GM12873 (cell line): ENCODE results near the gene BGN.

Source experiments
- TF ChIP-seq, protein P1 (sequence below): IDR thresholded peaks from 2 replicates; pipeline ENCODE4 v1.5.1; 2012; ENCODE audit warnings: low read depth, mild to moderate bottlenecking, moderate library complexity, low read length, control low read depth; ENCODE audit not compliant: insufficient read depth; ENCODE audit errors: missing control alignments

Gene BGN

GRCh38 chrX:153476666-153477363 is 18.0 kb upstream of the BGN start:
- TF ChIP-seq, protein P1, sequence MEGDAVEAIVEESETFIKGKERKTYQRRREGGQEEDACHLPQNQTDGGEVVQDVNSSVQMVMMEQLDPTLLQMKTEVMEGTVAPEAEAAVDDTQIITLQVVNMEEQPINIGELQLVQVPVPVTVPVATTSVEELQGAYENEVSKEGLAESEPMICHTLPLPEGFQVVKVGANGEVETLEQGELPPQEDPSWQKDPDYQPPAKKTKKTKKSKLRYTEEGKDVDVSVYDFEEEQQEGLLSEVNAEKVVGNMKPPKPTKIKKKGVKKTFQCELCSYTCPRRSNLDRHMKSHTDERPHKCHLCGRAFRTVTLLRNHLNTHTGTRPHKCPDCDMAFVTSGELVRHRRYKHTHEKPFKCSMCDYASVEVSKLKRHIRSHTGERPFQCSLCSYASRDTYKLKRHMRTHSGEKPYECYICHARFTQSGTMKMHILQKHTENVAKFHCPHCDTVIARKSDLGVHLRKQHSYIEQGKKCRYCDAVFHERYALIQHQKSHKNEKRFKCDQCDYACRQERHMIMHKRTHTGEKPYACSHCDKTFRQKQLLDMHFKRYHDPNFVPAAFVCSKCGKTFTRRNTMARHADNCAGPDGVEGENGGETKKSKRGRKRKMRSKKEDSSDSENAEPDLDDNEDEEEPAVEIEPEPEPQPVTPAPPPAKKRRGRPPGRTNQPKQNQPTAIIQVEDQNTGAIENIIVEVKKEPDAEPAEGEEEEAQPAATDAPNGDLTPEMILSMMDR = no peak

DNA sequence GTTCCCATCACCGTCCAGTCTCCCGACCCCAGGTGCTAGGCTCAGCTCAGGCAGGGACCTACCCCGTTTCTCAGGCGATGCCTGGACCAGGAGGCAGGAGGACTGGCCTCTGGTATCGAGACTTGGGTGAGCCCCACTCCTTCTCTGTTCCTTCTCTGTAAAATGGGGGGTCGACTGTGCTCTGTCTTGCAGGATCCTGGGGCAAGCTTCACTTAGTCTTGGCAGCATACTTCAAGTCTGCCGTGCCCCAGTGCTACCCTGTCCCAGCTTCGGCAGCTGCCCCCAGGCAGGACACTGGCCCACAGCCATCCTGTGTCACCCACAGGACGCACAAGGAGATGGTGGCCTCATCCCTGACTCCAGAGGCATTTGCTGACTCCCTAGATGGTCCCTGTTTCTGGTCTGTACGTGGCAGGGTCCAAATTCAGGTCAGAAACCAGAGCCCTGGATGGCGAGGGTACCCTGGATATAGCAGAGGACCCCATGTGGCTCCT is 17.4 kb upstream of the BGN start:
- TF ChIP-seq, protein P1 = no peak

DNA sequence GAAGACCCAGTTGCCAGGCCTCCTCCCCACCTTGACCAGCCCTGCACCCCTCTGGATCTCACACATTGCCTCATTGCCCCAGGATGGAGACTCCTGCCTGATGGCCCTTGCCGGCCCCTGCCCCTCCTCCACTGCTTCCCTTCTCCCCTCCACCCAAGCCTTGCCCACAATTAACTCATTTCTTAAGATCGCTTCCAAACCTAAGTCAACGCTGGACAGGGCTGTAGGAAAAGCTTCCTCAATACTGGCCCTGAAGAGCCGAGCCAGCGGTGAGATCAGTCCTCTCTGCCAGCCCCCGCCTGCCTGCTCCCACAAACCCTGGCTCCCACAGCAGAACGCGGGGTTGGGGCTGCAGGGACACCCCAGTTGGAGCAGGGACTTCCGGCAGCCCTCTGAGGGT is 16.9 kb upstream of the BGN start:
- TF ChIP-seq, protein P1 = no peak

GRCh38 chrX:153478746-153479145 is 16.0 kb upstream of the BGN start:
- TF ChIP-seq, protein P1 = no peak

- TF ChIP-seq, protein P1 = no peak
Measured at GRCh38 chrX:153481043-153481442, 13.7 kb upstream of the BGN start.

GRCh38 chrX:153482376-153483015 is 12.3 kb upstream of the BGN start:
- TF ChIP-seq, protein P1 = no peak

DNA sequence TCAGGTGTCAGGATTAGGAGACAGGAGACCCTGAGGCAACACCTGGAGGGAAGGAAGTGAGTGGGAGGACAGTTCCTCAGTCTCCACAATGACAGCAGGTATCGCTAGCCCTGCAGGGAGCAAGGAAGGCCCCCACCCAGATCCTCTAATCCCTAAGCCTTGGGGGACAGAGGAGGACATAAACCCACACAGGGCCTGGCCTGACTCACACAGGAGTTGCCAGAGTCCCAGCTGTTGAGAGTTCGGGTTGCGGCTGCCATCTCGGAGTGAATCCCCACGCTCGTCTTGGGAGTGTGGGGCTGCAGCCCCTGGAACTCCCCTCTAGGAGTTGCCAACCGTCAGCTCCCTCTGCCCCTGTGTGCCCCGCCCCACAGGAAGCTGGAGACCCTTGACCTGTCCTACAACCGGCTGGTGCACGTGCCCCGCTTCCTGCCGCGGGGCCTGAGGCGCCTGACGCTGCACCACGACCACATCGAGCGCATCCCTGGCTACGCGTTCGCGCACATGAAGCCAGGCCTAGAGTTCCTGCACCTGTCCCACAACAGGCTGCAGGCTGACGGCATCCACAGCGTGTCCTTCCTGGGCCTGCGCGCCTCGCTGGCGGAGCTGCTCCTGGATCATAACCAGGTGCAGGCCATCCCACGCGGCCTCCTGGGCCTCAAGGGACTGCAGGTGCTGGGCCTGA is 9.2 kb upstream of the BGN start:
- TF ChIP-seq, protein P1 = no peak
